HepG2 (cell line): ENCODE data around the gene MNAT1. TPM values are rescaled to one million over a fixed set of nuclear protein-coding genes. Genes with fewer than 3 reads are reported as not detected.
A peak's percentile ranks its signal among the peaks of the same experiment; 100 is the strongest.

Experiments
- HOXA3 ChIP-seq: sonication (generic); formaldehyde crosslinking; IDR thresholded peaks from 2 replicates; pipeline ENCODE4 v1.5.0; 2020; ENCODE audit warnings: missing genetic modification reagents
- KAT8 ChIP-seq: IDR thresholded peaks from 2 replicates; pipeline ENCODE4 v1.6.1; 2016; ENCODE audit warnings: missing genetic modification reagents, missing compliant biosample characterization
- NR2F6 ChIP-seq, 2 experiments: IDR thresholded peaks; 2 replicates each; pipeline ENCODE4 v1.6.1; 2016; ENCODE audit warnings: antibody characterized with exemption in 1 of 2, mild to moderate bottlenecking in 1 of 2
- POLR2A ChIP-seq, 2 experiments: IDR thresholded peaks; 2 replicates each; pipeline ENCODE4 v1.6.1; 2011; ENCODE audit warnings: low read depth in 2 of 2, low read length in 2 of 2, mild to moderate bottlenecking in 1 of 2, moderate library complexity in 1 of 2; ENCODE audit not compliant: insufficient read depth in 1 of 2
- RXRB ChIP-seq: IDR thresholded peaks from 2 replicates; pipeline ENCODE4 v1.6.1; 2016; ENCODE audit warnings: borderline replicate concordance, missing genetic modification reagents, missing compliant biosample characterization
- SALL1 ChIP-seq: sonication (generic); formaldehyde crosslinking; IDR thresholded peaks from 2 replicates; pipeline ENCODE4 v1.8.0; 2022; ENCODE audit warnings: mild to moderate bottlenecking, missing genetic modification reagents
- THYN1 ChIP-seq: sonication (generic); formaldehyde crosslinking; IDR thresholded peaks from 2 replicates; pipeline ENCODE4 v1.8.1; 2023; ENCODE audit warnings: low read depth, mild to moderate bottlenecking, moderate library complexity, missing genetic modification reagents, borderline replicate concordance
- YY1 ChIP-seq: IDR thresholded peaks from 2 replicates; pipeline ENCODE4 v1.6.1; 2011; ENCODE audit warnings: low read length, low read depth, moderate library complexity, mild to moderate bottlenecking; ENCODE audit not compliant: insufficient read depth, insufficient replicate concordance
- ZFY ChIP-seq: sonication (generic); formaldehyde crosslinking; IDR thresholded peaks from 2 replicates; pipeline ENCODE4 v1.4.0; 2020; ENCODE audit warnings: missing genetic modification reagents
- ZMAT3 ChIP-seq: sonication (generic); formaldehyde crosslinking; conservative IDR thresholded peaks from 2 replicates; pipeline ENCODE4 v1.7.0; 2021; ENCODE audit warnings: missing genetic modification reagents
- ZNF546 ChIP-seq: sonication (generic); formaldehyde crosslinking; conservative IDR thresholded peaks from 2 replicates; pipeline ENCODE4 v1.8.1; 2023; ENCODE audit warnings: mild to moderate bottlenecking, missing genetic modification reagents
- ZNF782 ChIP-seq: sonication (generic); formaldehyde crosslinking; IDR thresholded peaks from 2 replicates; pipeline ENCODE4 v1.4.0; 2020; ENCODE audit warnings: missing genetic modification reagents, mild to moderate bottlenecking, borderline replicate concordance
- ZSCAN30 ChIP-seq: sonication (generic); formaldehyde crosslinking; IDR thresholded peaks from 2 replicates; pipeline ENCODE4 v1.5.0; 2020; ENCODE audit warnings: mild to moderate bottlenecking, missing genetic modification reagents
- ZSCAN9 ChIP-seq: IDR thresholded peaks from 2 replicates; pipeline ENCODE4 v1.6.1; 2016; ENCODE audit warnings: borderline replicate concordance
- polyA plus RNA-seq, 8 experiments: library from polyadenylated mRNA; depleted of rRNA in 3 of 8; stranded (reverse) in 7 of 8; unstranded in 1 of 8; fragments of >200 nt; fragmentation: Illumina TruSeq in 4 of 8; extraction: Trizol in 4 of 8; gene quantifications; 2 replicates each; pipeline versions ENCODE4 v1.2.1 to v1.2.3, GENCODE V29; 2011 to 2016; ENCODE audit warnings: low read depth in 4 of 8, missing spikeins in 1 of 8, mixed read lengths in 1 of 8; ENCODE audit not compliant: insufficient read depth in 1 of 8
- total RNA-seq, 5 experiments: library from RNA; depleted of rRNA; stranded (reverse); fragments of >200 nt; fragmentation: Illumina TruSeq; extraction: Trizol; gene quantifications; 2 replicates each; pipeline ENCODE4 v1.2.3, GENCODE V29; 2016; ENCODE audit warnings: low read depth in 1 of 5
- TF ChIP-seq, protein P1 (sequence below): sonication (generic); formaldehyde crosslinking; IDR thresholded peaks from 2 replicates; pipeline ENCODE4 v1.4.0; 2020; ENCODE audit warnings: mild to moderate bottlenecking, missing genetic modification reagents
- TF ChIP-seq, protein P2 (sequence below): sonication (generic); formaldehyde crosslinking; IDR thresholded peaks from 2 replicates; pipeline ENCODE4 v1.5.0; 2020; ENCODE audit warnings: missing genetic modification reagents
- TF ChIP-seq, protein P3 (sequence below): sonication (generic); formaldehyde crosslinking; IDR thresholded peaks from 2 replicates; pipeline ENCODE4 v1.8.0; 2022; ENCODE audit warnings: missing genetic modification reagents, mild to moderate bottlenecking, borderline replicate concordance
- TF ChIP-seq, protein P4 (sequence below): sonication (generic); formaldehyde crosslinking; IDR thresholded peaks from 2 replicates; pipeline ENCODE4 v1.4.0; 2020; ENCODE audit warnings: missing genetic modification reagents
- TF ChIP-seq, protein P5 (sequence below): sonication (generic); formaldehyde crosslinking; IDR thresholded peaks from 2 replicates; pipeline ENCODE4 v1.8.0; 2022; ENCODE audit warnings: mild to moderate bottlenecking, missing genetic modification reagents, borderline replicate concordance
- TF ChIP-seq, protein P6 (sequence below): fragments of 450-650 bp; IDR thresholded peaks from 2 replicates; pipeline ENCODE4 v1.6.1; 2016

The MNAT1 gene
- total and polyA plus RNA-seq, 2 of the 13 experiments (the other 11 are each of a cell fraction or from before 2014, with no cell fraction given) = 49.2 to 94.8 TPM

DNA sequence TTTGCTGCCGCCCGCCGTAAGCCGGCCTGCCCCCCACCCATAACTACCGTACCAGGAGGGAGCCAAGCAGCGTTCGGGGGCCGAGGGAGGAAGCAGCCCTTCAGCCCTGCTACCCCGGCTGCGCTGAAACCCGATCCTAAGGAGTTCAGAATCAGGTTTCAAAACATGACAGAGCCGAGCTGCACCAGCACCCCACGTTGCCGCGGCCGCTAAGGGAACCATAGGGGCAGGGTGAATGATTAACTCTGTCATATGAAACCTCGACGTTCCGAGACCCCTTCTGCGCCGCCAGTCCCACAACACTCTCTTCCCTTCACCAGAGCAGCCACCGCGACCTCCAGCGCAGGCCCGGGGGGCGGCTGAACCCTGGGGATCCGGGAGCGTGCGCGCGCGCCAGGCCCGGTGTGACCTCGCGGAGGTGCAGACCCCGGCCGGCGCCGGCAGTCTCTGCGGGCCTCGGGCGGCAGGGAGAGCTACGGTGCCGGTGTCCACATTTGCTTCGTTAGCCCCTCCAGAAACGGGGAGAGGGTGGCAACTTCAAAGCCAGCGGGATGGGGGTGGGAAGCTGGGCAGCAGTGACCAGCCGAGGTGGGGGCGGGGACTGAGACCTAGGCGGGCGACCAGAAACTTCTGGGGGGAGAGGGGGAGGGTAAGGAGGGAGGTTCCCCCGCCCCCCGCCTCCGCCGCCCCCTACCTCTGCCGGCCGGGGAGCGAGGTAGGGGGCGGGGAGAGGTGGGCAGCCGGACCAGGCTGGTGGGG is 12.0 kb upstream of the MNAT1 start (continued):
- TF ChIP-seq, protein P1, sequence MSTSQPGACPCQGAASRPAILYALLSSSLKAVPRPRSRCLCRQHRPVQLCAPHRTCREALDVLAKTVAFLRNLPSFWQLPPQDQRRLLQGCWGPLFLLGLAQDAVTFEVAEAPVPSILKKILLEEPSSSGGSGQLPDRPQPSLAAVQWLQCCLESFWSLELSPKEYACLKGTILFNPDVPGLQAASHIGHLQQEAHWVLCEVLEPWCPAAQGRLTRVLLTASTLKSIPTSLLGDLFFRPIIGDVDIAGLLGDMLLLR (CRISPR knock-in tag) = 0 out of 2 replicates have a peak, but pooled peaks have one; percentile 32
- TF ChIP-seq, protein P2, sequence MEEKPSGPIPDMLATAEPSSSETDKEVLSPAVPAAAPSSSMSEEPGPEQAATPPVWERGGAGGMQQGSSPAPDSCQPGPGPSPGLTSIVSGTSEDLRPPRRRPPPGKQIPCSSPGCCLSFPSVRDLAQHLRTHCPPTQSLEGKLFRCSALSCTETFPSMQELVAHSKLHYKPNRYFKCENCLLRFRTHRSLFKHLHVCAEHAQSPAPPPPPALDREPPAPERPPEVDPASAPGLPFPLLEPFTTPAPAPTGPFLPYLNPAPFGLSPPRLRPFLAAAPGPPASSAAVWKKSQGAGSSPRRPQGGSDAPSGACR (CRISPR knock-in tag) = 0 out of 2 replicates have a peak, but pooled peaks have one; percentile 4
- TF ChIP-seq RXRB (CRISPR knock-in tag) = 0 out of 2 replicates have a peak, but pooled peaks have one; percentile 12
- no peak; the same call in 1 of the 2 replicates for TF ChIP-seq ZSCAN9 (CRISPR knock-in tag)
- TF ChIP-seq, protein P3, sequence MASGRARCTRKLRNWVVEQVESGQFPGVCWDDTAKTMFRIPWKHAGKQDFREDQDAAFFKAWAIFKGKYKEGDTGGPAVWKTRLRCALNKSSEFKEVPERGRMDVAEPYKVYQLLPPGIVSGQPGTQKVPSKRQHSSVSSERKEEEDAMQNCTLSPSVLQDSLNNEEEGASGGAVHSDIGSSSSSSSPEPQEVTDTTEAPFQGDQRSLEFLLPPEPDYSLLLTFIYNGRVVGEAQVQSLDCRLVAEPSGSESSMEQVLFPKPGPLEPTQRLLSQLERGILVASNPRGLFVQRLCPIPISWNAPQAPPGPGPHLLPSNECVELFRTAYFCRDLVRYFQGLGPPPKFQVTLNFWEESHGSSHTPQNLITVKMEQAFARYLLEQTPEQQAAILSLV = peak; percentile 44; the same call in 1 of the 2 replicates
- TF ChIP-seq SALL1 = peak; percentile 89; the same call in 1 of the 2 replicates
- TF ChIP-seq, protein P4, sequence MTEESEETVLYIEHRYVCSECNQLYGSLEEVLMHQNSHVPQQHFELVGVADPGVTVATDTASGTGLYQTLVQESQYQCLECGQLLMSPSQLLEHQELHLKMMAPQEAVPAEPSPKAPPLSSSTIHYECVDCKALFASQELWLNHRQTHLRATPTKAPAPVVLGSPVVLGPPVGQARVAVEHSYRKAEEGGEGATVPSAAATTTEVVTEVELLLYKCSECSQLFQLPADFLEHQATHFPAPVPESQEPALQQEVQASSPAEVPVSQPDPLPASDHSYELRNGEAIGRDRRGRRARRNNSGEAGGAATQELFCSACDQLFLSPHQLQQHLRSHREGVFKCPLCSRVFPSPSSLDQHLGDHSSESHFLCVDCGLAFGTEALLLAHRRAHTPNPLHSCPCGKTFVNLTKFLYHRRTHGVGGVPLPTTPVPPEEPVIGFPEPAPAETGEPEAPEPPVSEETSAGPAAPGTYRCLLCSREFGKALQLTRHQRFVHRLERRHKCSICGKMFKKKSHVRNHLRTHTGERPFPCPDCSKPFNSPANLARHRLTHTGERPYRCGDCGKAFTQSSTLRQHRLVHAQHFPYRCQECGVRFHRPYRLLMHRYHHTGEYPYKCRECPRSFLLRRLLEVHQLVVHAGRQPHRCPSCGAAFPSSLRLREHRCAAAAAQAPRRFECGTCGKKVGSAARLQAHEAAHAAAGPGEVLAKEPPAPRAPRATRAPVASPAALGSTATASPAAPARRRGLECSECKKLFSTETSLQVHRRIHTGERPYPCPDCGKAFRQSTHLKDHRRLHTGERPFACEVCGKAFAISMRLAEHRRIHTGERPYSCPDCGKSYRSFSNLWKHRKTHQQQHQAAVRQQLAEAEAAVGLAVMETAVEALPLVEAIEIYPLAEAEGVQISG (CRISPR knock-in tag) = peak; percentile 33; the same call in 1 of the 2 replicates
- TF ChIP-seq, protein P5, sequence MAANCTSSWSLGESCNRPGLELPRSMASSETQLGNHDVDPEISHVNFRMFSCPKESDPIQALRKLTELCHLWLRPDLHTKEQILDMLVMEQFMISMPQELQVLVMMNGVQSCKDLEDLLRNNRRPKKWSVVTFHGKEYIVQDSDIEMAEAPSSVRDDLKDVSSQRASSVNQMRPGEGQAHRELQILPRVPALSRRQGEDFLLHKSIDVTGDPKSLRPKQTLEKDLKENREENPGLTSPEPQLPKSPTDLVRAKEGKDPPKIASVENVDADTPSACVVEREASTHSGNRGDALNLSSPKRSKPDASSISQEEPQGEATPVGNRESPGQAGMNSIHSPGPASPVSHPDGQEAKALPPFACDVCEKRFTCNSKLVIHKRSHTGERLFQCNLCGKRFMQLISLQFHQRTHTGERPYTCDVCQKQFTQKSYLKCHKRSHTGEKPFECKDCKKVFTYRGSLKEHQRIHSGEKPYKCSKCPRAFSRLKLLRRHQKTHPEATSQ = peak; percentile 10; the same call in 1 of the 2 replicates
- TF ChIP-seq THYN1 (CRISPR knock-in tag) = 0 out of 2 replicates have a peak, but pooled peaks have one; percentile 72
- TF ChIP-seq ZMAT3 (CRISPR knock-in tag) = peak; percentile 60; the same call in 1 of the 2 replicates
- TF ChIP-seq, protein P6, sequence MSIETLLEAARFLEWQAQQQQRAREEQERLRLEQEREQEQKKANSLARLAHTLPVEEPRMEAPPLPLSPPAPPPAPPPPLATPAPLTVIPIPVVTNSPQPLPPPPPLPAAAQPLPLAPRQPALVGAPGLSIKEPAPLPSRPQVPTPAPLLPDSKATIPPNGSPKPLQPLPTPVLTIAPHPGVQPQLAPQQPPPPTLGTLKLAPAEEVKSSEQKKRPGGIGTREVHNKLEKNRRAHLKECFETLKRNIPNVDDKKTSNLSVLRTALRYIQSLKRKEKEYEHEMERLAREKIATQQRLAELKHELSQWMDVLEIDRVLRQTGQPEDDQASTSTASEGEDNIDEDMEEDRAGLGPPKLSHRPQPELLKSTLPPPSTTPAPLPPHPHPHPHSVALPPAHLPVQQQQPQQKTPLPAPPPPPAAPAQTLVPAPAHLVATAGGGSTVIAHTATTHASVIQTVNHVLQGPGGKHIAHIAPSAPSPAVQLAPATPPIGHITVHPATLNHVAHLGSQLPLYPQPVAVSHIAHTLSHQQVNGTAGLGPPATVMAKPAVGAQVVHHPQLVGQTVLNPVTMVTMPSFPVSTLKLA = peak; percentile 87
- TF ChIP-seq ZNF782 = no peak
- TF ChIP-seq KAT8 (CRISPR knock-in tag) = peak; percentile 41; the same call in 1 of the 2 replicates
- TF ChIP-seq HOXA3 (CRISPR knock-in tag) = peak; percentile 58
- peak; percentile 56 for TF ChIP-seq YY1
- TF ChIP-seq NR2F6 (IDR thresholded peaks at IDR 0.05) = no peak
- TF ChIP-seq NR2F6 (CRISPR knock-in tag; IDR thresholded peaks at IDR 0.05) = peak; percentile 62; the same call in 1 of the 2 replicates
- TF ChIP-seq ZNF546 (CRISPR knock-in tag) = peak; percentile 48; the same call in 1 of the 2 replicates
- TF ChIP-seq ZSCAN30 (CRISPR knock-in tag) = 0 out of 2 replicates have a peak, but pooled peaks have one; percentile 15
- peak; percentile 43 to 71; a peak in 3 of 4 replicates for TF ChIP-seq POLR2A (IDR thresholded peaks at IDR 0.05; ENCODE audit: insufficient read depth in 1 of 2, low read depth in 2 of 2, low read length in 2 of 2)
- TF ChIP-seq ZFY (CRISPR knock-in tag) = peak; percentile 44; the same call in 1 of the 2 replicates
